IMR-90 (cell line): Measurements from ENCODE around the gene SLC66A2. TPM values are rescaled to one million over a fixed set of nuclear protein-coding genes. Genes with fewer than 3 reads are reported as not detected.

ENCODE experiments used
- ATAC-seq: fragments of 200-7000 bp; cut with Tn5 transposase; 2 replicates; pipeline ENCODE4 v1.9.1; 2020; ENCODE audit warnings: low read depth, mild to moderate bottlenecking, moderate library complexity
- BruUV-seq: library from RNA; stranded (reverse); fragments of 400-500 nt; replicated peaks from 2 replicates; lab custom pipeline; 2021; lab: Mats Ljungman, UMichigan
- CTCF ChIA-PET: fragments of 300-600 bp; formaldehyde crosslinking; extraction: SDS; loops from one replicate; lab custom pipeline; 2021; ENCODE audit warnings: antibody characterized with exemption; lab: Yijun Ruan, JAX
- POLR2A ChIA-PET: fragments of 300-600 bp; sonication (Branson Sonifier 250); formaldehyde crosslinking; loops from one replicate; lab custom pipeline; 2022; ENCODE audit warnings: antibody characterized with exemption; ENCODE audit not compliant: unreplicated experiment; lab: Charles Lee
- DNase-seq: peaks from one replicate; pipeline ENCODE4 v3.0.0; 2013
- H2AFZ ChIP-seq: replicated peaks from 2 replicates; pipeline ENCODE3; 2013; ENCODE audit warnings: low read length, mild to moderate bottlenecking; ENCODE audit not compliant: poor library complexity
- H2AK5ac ChIP-seq: 2 replicates; pipeline ENCODE4 v1.6.1; 2013; ENCODE audit warnings: low read depth, low read length, inconsistent platforms
- H2AK9ac ChIP-seq: replicated peaks from 2 replicates; pipeline ENCODE3; 2013; ENCODE audit warnings: mild to moderate bottlenecking, low read depth, low read length, moderate library complexity; ENCODE audit not compliant: poor library complexity
- H2BK120ac ChIP-seq: 2 replicates; pipeline ENCODE4 v1.6.1; 2013; ENCODE audit warnings: low read depth, low read length, inconsistent platforms
- H2BK15ac ChIP-seq: 3 replicates; pipeline ENCODE4 v1.6.1; 2013; ENCODE audit warnings: low read depth, low read length, inconsistent platforms
- H2BK20ac ChIP-seq: 2 replicates; pipeline ENCODE4 v1.6.1; 2013; ENCODE audit warnings: low read depth, mild to moderate bottlenecking, inconsistent platforms, low read length, moderate library complexity
- H2BK5ac ChIP-seq: 2 replicates; pipeline ENCODE4 v1.6.1; 2013; ENCODE audit warnings: mild to moderate bottlenecking, low read depth, low read length, inconsistent platforms; ENCODE audit not compliant: poor library complexity, severe bottlenecking
- H3K14ac ChIP-seq: replicated peaks from 2 replicates; pipeline ENCODE4 v1.6.1; 2013; ENCODE audit warnings: low read depth, low read length, inconsistent platforms
- H3K18ac ChIP-seq: 2 replicates; pipeline ENCODE4 v1.6.1; 2013; ENCODE audit warnings: low read depth, low read length, control low read depth
- H3K23ac ChIP-seq: 2 replicates; pipeline ENCODE4 v1.6.1; 2013; ENCODE audit warnings: low read depth, low read length, inconsistent platforms
- H3K27ac ChIP-seq: 2 replicates; pipeline ENCODE4 v1.5.1; 2013; ENCODE audit warnings: mild to moderate bottlenecking, control low read depth, low read length; ENCODE audit not compliant: insufficient read depth
- H3K27me3 ChIP-seq: 2 replicates; pipeline ENCODE4 v1.6.1; 2013; ENCODE audit warnings: low read length; ENCODE audit not compliant: control insufficient read depth, insufficient read depth
- H3K36me3 ChIP-seq: 2 replicates; pipeline ENCODE4 v1.6.1; 2013; ENCODE audit warnings: low read length, mixed read lengths; ENCODE audit not compliant: control insufficient read depth, insufficient read depth
- H3K4ac ChIP-seq: 2 replicates; pipeline ENCODE4 v1.6.1; 2013; ENCODE audit warnings: low read depth, low read length, inconsistent platforms
- H3K4me1 ChIP-seq: 2 replicates; pipeline ENCODE4 v1.6.1; 2013; ENCODE audit warnings: low read length, mixed read lengths; ENCODE audit not compliant: control insufficient read depth, insufficient read depth
- H3K4me2 ChIP-seq: 2 replicates; pipeline ENCODE4 v1.6.1; 2013; ENCODE audit warnings: low read depth, mild to moderate bottlenecking, control low read depth, low read length, moderate library complexity
- H3K4me3 ChIP-seq: 2 replicates; pipeline ENCODE4 v1.5.1; 2013; ENCODE audit warnings: low read depth, mild to moderate bottlenecking, control low read depth, low read length, moderate library complexity; ENCODE audit not compliant: insufficient read depth
- H3K56ac ChIP-seq: 2 replicates; pipeline ENCODE4 v1.6.1; 2013; ENCODE audit warnings: low read length, inconsistent platforms; ENCODE audit not compliant: insufficient read depth; ENCODE audit errors: extremely low read depth
- H3K79me1 ChIP-seq, 2 experiments: 2 replicates each; pipeline ENCODE4 v1.6.1; 2013; ENCODE audit warnings: low read length in 2 of 2, inconsistent platforms in 1 of 2, low read depth in 1 of 2
- H3K9ac ChIP-seq: 2 replicates; pipeline ENCODE4 v1.6.1; 2013; ENCODE audit warnings: low read depth, low read length, control low read depth
- H3K9me1 ChIP-seq: 2 replicates; pipeline ENCODE4 v1.6.1; 2013; ENCODE audit warnings: low read length, inconsistent platforms; ENCODE audit not compliant: insufficient read depth
- H3K9me3 ChIP-seq: 2 replicates; pipeline ENCODE4 v1.6.1; 2013; ENCODE audit warnings: low read length; ENCODE audit not compliant: control insufficient read depth, insufficient read depth
- H4K20me1 ChIP-seq: 2 replicates; pipeline ENCODE4 v1.6.1; 2013; ENCODE audit warnings: low read length, inconsistent platforms; ENCODE audit not compliant: insufficient read depth
- H4K5ac ChIP-seq: 2 replicates; pipeline ENCODE4 v1.6.1; 2013; ENCODE audit warnings: mild to moderate bottlenecking, low read depth, low read length, control low read depth
- H4K8ac ChIP-seq, 2 experiments: 2 replicates each; pipeline ENCODE4 v1.6.1; 2013; ENCODE audit warnings: low read depth in 2 of 2, low read length in 2 of 2, control low read depth in 1 of 2, inconsistent platforms in 1 of 2
- H4K91ac ChIP-seq: 2 replicates; pipeline ENCODE4 v1.6.1; 2013; ENCODE audit warnings: low read depth, low read length, inconsistent platforms; ENCODE audit not compliant: insufficient read depth
- BHLHE40 ChIP-seq: fragments of 150-350 bp; IDR thresholded peaks from 2 replicates; pipeline ENCODE4 v1.6.1; 2016; ENCODE audit warnings: mild to moderate bottlenecking, low read depth, low read length
- CEBPB ChIP-seq: IDR thresholded peaks from 2 replicates; pipeline ENCODE4 v1.6.1; 2012; ENCODE audit warnings: low read depth, low read length, improper control_type of control experiment
- CHD1 ChIP-seq: IDR thresholded peaks from 2 replicates; pipeline ENCODE4 v1.6.1; 2012; ENCODE audit warnings: low read depth, low read length, improper control_type of control experiment
- MAFK ChIP-seq: IDR thresholded peaks from 2 replicates; pipeline ENCODE4 v1.6.1; 2012; ENCODE audit warnings: low read depth, low read length, improper control_type of control experiment
- MAZ ChIP-seq: IDR thresholded peaks from 2 replicates; pipeline ENCODE4 v1.6.1; 2012; ENCODE audit warnings: low read depth, mild to moderate bottlenecking, low read length, improper control_type of control experiment, moderate library complexity, borderline replicate concordance
- MXI1 ChIP-seq: IDR thresholded peaks from 2 replicates; pipeline ENCODE4 v1.6.1; 2012; ENCODE audit warnings: low read depth, mild to moderate bottlenecking, low read length, moderate library complexity, borderline replicate concordance
- NFE2L2 ChIP-seq: fragments of 150-350 bp; IDR thresholded peaks from 2 replicates; pipeline ENCODE4 v1.6.1; 2016; ENCODE audit warnings: low read depth, mild to moderate bottlenecking, low read length
- RAD21 ChIP-seq: IDR thresholded peaks from 2 replicates; pipeline ENCODE4 v1.6.1; 2012; ENCODE audit warnings: low read length, improper control_type of control experiment
- RCOR1 ChIP-seq: IDR thresholded peaks from 2 replicates; pipeline ENCODE4 v1.6.1; 2012; ENCODE audit warnings: mild to moderate bottlenecking, low read length, improper control_type of control experiment; ENCODE audit not compliant: insufficient replicate concordance
- SMC3 ChIP-seq: fragments of 150-350 bp; IDR thresholded peaks from 2 replicates; pipeline ENCODE4 v1.6.1; 2016; ENCODE audit warnings: low read depth, mild to moderate bottlenecking, antibody characterized with exemption, low read length, moderate library complexity
- WGBS, 2 experiments: methylation state at CpG; one replicate each; pipeline versions ENCODE4 v1.1.5 to v1.1.7; 2013; ENCODE audit warnings: missing lambda C conversion rate in 2 of 2; ENCODE audit not compliant: insufficient read length in 1 of 2; ENCODE audit errors: extremely low coverage in 2 of 2; 5-methylcytosine and 5-hydroxymethylcytosine counted together
- dilution Hi-C: fragments of 300-500 bp; cut with HindIII; formaldehyde crosslinking; loops from one replicate; pipeline ENCODE4 v1.14.3; 2018; ENCODE audit warnings: low sequenced_read_pairs; ENCODE audit not compliant: unreplicated experiment
- in situ Hi-C: fragments of 300-500 bp; cut with MboI; formaldehyde crosslinking; loops from 3 replicates; pipeline ENCODE4 v1.14.3; 2019; ENCODE audit warnings: low sequenced_read_pairs, inconsistent platforms, mixed read lengths
- intact Hi-C: fragments of 100-400 bp; cut with micrococcal nuclease; formaldehyde crosslinking; loops from 2 replicates; pipeline ENCODE4 v1.10.0; 2022
- polyA plus RNA-seq, 3 experiments: library from polyadenylated mRNA; depleted of rRNA; stranded (reverse); fragments of >200 nt; gene quantifications; 2 replicates each; pipeline ENCODE4 v1.2.3, GENCODE V29; 2012; ENCODE audit warnings: low replicate concordance in 1 of 3
- total RNA-seq: library from RNA; depleted of rRNA; stranded (reverse); fragments of >200 nt; gene quantifications from 2 replicates; pipeline ENCODE4 v1.2.3, GENCODE V29; 2012
- TF ChIP-seq, protein P1 (sequence below): conservative IDR thresholded peaks from 2 replicates; pipeline ENCODE4 v1.5.1; 2012; ENCODE audit warnings: mild to moderate bottlenecking, low read depth, low read length, improper control_type of control experiment
- TF ChIP-seq, protein P2 (sequence below): fragments of 150-350 bp; IDR thresholded peaks from 2 replicates; pipeline ENCODE4 v1.6.1; 2016; ENCODE audit warnings: low read depth, mild to moderate bottlenecking, low read length, moderate library complexity, borderline replicate concordance

Gene SLC66A2
- total and polyA plus RNA-seq, 2 of the 4 experiments (the other 2 are of a cell fraction), result 17.6 to 23.5 TPM

DNA sequence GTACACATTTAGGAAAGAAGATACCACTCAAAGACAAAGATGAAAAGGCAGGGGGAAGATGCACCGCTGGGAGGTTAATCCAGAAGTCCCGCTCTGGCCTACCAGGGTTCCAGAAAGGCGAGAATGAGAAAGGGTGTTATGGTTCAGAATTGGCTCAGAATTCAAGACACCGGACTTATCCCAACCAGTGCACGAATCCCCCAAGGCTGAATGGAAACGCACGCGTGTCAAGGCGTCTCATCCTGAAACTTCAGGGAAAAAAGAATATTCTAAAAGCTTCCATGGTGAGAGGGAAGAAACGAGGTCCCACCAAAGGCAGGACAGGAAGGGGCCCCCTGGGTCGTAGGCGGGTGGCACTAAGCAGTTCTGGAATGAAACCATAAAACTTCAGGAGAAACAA, 71.9 kb downstream of the SLC66A2 start:
- Histone ChIP-seq H3K9ac (no peak overlapping the region), H2BK20ac (no peak overlapping the region), H2AFZ (no peak overlapping the region), H2AK9ac (no peak overlapping the region), H3K9me3 (peaks cover 8% of the 10 kb centered on the region), H3K4me3 (no peak overlapping the region), H3K9me1 (no peaks in the 10 kb centered on the region), H3K79me1 (no peaks in the 10 kb centered on the region), H3K27me3 (no peaks in the 10 kb centered on the region; the same call in none of the 2 replicates), H2BK120ac (no peak overlapping the region), H3K27ac (no peak overlapping the region), H4K8ac (no peak overlapping the region), H3K4me2 (no peak overlapping the region), H3K36me3 (no peaks in the 10 kb centered on the region; the same call in 1 of the 2 replicates), H3K56ac (no peak overlapping the region), H4K5ac (no peak overlapping the region), H3K4ac (no peak overlapping the region), H3K14ac (no peak overlapping the region), H3K4me1 (no peaks in the 10 kb centered on the region), H2AK5ac (no peak overlapping the region), H4K91ac (no peak overlapping the region), H4K20me1 (no peaks in the 10 kb centered on the region), H3K18ac (no peak overlapping the region), H2BK15ac (no peak overlapping the region), H3K23ac (no peak overlapping the region), H2BK5ac (no peak overlapping the region)
- in situ Hi-C loops (no loop called here), dilution Hi-C loops (no loop called here), intact Hi-C loops (no loop called here)
- no peak for TF ChIP-seq RAD21
- TF ChIP-seq, protein P1, sequence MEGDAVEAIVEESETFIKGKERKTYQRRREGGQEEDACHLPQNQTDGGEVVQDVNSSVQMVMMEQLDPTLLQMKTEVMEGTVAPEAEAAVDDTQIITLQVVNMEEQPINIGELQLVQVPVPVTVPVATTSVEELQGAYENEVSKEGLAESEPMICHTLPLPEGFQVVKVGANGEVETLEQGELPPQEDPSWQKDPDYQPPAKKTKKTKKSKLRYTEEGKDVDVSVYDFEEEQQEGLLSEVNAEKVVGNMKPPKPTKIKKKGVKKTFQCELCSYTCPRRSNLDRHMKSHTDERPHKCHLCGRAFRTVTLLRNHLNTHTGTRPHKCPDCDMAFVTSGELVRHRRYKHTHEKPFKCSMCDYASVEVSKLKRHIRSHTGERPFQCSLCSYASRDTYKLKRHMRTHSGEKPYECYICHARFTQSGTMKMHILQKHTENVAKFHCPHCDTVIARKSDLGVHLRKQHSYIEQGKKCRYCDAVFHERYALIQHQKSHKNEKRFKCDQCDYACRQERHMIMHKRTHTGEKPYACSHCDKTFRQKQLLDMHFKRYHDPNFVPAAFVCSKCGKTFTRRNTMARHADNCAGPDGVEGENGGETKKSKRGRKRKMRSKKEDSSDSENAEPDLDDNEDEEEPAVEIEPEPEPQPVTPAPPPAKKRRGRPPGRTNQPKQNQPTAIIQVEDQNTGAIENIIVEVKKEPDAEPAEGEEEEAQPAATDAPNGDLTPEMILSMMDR, result no peak
- TF ChIP-seq, protein P2, sequence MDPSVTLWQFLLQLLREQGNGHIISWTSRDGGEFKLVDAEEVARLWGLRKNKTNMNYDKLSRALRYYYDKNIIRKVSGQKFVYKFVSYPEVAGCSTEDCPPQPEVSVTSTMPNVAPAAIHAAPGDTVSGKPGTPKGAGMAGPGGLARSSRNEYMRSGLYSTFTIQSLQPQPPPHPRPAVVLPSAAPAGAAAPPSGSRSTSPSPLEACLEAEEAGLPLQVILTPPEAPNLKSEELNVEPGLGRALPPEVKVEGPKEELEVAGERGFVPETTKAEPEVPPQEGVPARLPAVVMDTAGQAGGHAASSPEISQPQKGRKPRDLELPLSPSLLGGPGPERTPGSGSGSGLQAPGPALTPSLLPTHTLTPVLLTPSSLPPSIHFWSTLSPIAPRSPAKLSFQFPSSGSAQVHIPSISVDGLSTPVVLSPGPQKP, result no peak
- no peak for TF ChIP-seq SMC3
- no peak for TF ChIP-seq BHLHE40
- TF ChIP-seq RCOR1, result no peak
- TF ChIP-seq MAFK, result no peak
- TF ChIP-seq NFE2L2, result no peak
- TF ChIP-seq MXI1, result no peak
- no peak for TF ChIP-seq MAZ
- no peak for TF ChIP-seq CHD1
- TF ChIP-seq CEBPB, result no peak
- ChIA-PET CTCF (no interaction called here), POLR2A (no interaction called here)
- 70% methylated on average over 2 of the region's 12 CpGs; no CpG with 5 or more reads in 1 of the 2 experiments for WGBS, 2 experiments
- DNase-seq (no peak), ATAC-seq (no peak)
- BruUV-seq, result no TSS peak
